ENCODE data around the gene TBC1D9B. TPM values are rescaled to one million over a fixed set of nuclear protein-coding genes. Genes with fewer than 3 reads are reported as not detected.

TBC1D9B gene
- total RNA-seq, 1 experiment from 2014 or later, result 127 TPM

- peaks cover 31 to 52% of the 10 kb centered on the region in 2 experiments for H3K4me1 ChIP-seq (ENCODE audit: control insufficient read depth in 1 of 2, insufficient read depth in 2 of 2, low read length in 2 of 2)
- H3K27ac ChIP-seq (ENCODE audit: low read depth, low read length), result peak overlapping the region; percentile 12
- no TSS peak for BruUV-seq (replicated peaks)
- ChIA-PET CTCF (no interaction called here), POLR2A (interaction anchor here (1.6 kb wide), 1 partner anchor 10 kb away, joined by 5 read pairs; no protein-coding TSS in a partner anchor), RAD21 (ENCODE audit: low non-redundant PET in 1 of 2, low total read pairs in 2 of 2, uncharacterized antibody in 2 of 2, unreplicated experiment in 2 of 2) (no interaction called here)
- intact Hi-C loops (cut with micrococcal nuclease), result no loop called here
- peaks cover 61% of the 10 kb centered on the region for H3K79me2 ChIP-seq (ENCODE audit: insufficient read depth, low read length)
- peak overlapping the region; percentile 94 for H3K4me2 ChIP-seq (ENCODE audit: low read length)
- no peaks in the 10 kb centered on the region for H3K27me3 ChIP-seq (ENCODE audit: insufficient read depth, low read length)
- no peaks in the 10 kb centered on the region for H3K9me2 ChIP-seq (ENCODE audit: insufficient read depth)
- no peak overlapping the region for H2AFZ ChIP-seq (ENCODE audit: low read depth, low read length, poor library complexity, severe bottlenecking)
- peaks cover 12% of the 10 kb centered on the region; the same call in 1 of the 2 replicates for H4K20me1 ChIP-seq (ENCODE audit: insufficient read depth)
- peak overlapping the region; percentile 97 for H3K9ac ChIP-seq (ENCODE audit: low read length)
- no peak for DNase-seq (ENCODE audit: low read depth, low spot score)
- H3K36me3 ChIP-seq (ENCODE audit: control insufficient read depth in 1 of 2, insufficient read depth in 2 of 2, low read length in 2 of 2), result peaks cover 35 to 57% of the 10 kb centered on the region in 2 experiments; a peak in 3 of 4 replicates
- TF ChIP-seq SIN3A (IDR thresholded peaks at IDR 0.05; ENCODE audit: low read depth) (no peak), JUND (IDR thresholded peaks at IDR 0.05) (no peak), EZH2 (IDR thresholded peaks at IDR 0.05) (no peak), ATF3 (IDR thresholded peaks at IDR 0.05) (no peak), EZH2phosphoT487 (IDR thresholded peaks at IDR 0.05; ENCODE audit: borderline replicate concordance) (no peak), CBX3 (IDR thresholded peaks at IDR 0.05; ENCODE audit: low read depth) (no peak), ZNF274 (IDR thresholded peaks at IDR 0.05; ENCODE audit: low read depth, low read length) (no peak), SRF (IDR thresholded peaks at IDR 0.05; ENCODE audit: low read depth) (no peak), EGR1 (IDR thresholded peaks at IDR 0.05; ENCODE audit: low read depth) (no peak), POLR2A (IDR thresholded peaks at IDR 0.05; ENCODE audit: borderline replicate concordance, extremely low read depth, insufficient read depth, insufficient read length) (no peak), SP1 (IDR thresholded peaks at IDR 0.05; ENCODE audit: low read depth) (no peak), ZFX (IDR thresholded peaks at IDR 0.05) (no peak)
- TF ChIP-seq, protein P1, sequence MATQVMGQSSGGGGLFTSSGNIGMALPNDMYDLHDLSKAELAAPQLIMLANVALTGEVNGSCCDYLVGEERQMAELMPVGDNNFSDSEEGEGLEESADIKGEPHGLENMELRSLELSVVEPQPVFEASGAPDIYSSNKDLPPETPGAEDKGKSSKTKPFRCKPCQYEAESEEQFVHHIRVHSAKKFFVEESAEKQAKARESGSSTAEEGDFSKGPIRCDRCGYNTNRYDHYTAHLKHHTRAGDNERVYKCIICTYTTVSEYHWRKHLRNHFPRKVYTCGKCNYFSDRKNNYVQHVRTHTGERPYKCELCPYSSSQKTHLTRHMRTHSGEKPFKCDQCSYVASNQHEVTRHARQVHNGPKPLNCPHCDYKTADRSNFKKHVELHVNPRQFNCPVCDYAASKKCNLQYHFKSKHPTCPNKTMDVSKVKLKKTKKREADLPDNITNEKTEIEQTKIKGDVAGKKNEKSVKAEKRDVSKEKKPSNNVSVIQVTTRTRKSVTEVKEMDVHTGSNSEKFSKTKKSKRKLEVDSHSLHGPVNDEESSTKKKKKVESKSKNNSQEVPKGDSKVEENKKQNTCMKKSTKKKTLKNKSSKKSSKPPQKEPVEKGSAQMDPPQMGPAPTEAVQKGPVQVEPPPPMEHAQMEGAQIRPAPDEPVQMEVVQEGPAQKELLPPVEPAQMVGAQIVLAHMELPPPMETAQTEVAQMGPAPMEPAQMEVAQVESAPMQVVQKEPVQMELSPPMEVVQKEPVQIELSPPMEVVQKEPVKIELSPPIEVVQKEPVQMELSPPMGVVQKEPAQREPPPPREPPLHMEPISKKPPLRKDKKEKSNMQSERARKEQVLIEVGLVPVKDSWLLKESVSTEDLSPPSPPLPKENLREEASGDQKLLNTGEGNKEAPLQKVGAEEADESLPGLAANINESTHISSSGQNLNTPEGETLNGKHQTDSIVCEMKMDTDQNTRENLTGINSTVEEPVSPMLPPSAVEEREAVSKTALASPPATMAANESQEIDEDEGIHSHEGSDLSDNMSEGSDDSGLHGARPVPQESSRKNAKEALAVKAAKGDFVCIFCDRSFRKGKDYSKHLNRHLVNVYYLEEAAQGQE (IDR thresholded peaks at IDR 0.05; ENCODE audit: low read depth), result no peak
- TF ChIP-seq, protein P2, sequence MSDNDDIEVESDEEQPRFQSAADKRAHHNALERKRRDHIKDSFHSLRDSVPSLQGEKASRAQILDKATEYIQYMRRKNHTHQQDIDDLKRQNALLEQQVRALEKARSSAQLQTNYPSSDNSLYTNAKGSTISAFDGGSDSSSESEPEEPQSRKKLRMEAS (IDR thresholded peaks at IDR 0.05), result no peak
- TF ChIP-seq, protein P3, sequence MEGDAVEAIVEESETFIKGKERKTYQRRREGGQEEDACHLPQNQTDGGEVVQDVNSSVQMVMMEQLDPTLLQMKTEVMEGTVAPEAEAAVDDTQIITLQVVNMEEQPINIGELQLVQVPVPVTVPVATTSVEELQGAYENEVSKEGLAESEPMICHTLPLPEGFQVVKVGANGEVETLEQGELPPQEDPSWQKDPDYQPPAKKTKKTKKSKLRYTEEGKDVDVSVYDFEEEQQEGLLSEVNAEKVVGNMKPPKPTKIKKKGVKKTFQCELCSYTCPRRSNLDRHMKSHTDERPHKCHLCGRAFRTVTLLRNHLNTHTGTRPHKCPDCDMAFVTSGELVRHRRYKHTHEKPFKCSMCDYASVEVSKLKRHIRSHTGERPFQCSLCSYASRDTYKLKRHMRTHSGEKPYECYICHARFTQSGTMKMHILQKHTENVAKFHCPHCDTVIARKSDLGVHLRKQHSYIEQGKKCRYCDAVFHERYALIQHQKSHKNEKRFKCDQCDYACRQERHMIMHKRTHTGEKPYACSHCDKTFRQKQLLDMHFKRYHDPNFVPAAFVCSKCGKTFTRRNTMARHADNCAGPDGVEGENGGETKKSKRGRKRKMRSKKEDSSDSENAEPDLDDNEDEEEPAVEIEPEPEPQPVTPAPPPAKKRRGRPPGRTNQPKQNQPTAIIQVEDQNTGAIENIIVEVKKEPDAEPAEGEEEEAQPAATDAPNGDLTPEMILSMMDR (IDR thresholded peaks at IDR 0.05 in 2 of 3, conservative IDR thresholded peaks at IDR 0.05 in 1 of 3; ENCODE audit: borderline replicate concordance in 1 of 3, insufficient read depth in 1 of 3, low read depth in 2 of 3, low read length in 2 of 3), result no peak
- peak overlapping the region; percentile 76 to 87 for H3K4me3 ChIP-seq (replicated peaks in 1 of 2; ENCODE audit: low read depth in 1 of 2, low read length in 2 of 2)
- ATAC-seq, result no peak
- no peaks in the 10 kb centered on the region for H3K9me3 ChIP-seq (ENCODE audit: control insufficient read depth in 1 of 2, insufficient read depth in 1 of 2, low read depth in 1 of 2, low read length in 2 of 2)
These were observed 85.2 kb downstream of the TBC1D9B start for GRCh38 chr5:179822444-179822990.

Measured in HCT116 (cell line).